Colon (tissue), 2 donors: Measurements from ENCODE around the gene EYA2.
"Not testable (repeated sequence)": the region's sequence is repeated elsewhere in the genome, so short reads cannot be mapped to it uniquely, and the experiment has no call there.

Experiments
- FAIRE-seq: peaks from 2 replicates; lab custom pipeline; 2012; peaks lifted over from hg19 to GRCh38; lab: Jason Lieb, UNC
- donor health status: control.
- donor health status: control.

EYA2 gene

DNA sequence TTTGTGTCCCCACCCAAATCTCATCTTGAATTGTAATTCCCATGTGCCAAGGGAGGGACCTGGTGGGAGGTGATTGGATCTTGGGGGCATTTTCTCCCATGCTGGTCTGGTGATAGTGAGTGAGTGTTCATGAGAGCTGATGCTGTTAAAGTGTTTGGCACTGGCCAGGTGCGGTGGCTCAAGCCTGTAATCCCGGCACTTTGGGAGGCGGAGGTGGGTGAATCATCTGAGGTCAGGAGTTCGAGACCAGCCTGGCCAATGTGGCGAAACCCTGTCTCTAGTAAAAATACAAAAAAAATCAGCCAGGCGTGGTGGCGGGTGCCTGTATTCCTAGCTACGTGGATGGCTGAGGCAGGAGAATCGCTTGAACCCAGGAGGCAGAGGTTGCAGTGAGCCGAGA is 37.8 kb downstream of the EYA2 start:
- not testable (repeated sequence) for FAIRE-seq

DNA sequence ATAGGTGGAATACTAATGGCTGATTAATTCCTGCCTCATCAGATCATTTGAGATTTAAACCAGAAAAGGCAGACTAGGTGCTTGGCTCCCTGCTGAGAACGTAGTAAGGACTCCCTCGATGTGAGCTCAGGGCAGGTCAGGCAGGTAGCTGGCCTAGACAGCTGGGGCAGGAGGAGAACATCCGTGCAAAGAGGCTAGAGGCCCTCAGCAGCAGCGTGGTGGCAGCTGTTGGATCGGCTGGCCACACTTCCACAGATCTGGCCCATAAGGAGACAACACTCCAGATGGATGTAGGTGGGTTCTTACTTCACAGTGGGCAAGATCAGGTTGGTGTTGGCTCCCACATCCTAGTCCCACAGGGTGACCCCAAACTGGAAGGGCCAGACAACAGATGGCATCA is 38.5 kb downstream of the EYA2 start:
- FAIRE-seq = no peak

DNA sequence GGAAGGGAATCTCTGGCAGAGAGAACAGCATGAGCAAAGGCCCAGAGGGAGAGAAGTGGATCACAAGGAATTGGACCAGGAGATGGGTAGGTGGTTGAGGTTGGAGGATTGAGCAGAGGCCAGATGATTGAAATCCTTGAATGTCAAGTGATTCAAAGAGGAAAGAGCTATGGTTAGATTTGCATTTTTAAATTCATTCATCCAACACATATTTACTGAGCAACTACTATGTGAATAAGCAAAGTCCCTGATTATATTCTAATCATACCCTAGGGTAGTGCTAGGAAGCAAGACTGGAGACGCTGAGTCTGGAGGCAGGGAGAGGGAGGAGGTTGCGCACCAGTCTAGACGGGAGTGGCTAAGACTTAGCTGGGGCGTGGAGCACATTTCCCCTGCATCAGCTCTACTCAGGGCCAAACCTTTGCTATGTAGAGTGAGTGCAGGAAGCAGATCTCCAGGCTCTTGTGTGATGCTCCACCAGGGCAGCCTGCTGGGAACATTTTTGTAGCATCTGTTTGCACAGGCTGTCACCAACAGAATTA is 40.2 kb downstream of the EYA2 start:
- no peak for FAIRE-seq

DNA sequence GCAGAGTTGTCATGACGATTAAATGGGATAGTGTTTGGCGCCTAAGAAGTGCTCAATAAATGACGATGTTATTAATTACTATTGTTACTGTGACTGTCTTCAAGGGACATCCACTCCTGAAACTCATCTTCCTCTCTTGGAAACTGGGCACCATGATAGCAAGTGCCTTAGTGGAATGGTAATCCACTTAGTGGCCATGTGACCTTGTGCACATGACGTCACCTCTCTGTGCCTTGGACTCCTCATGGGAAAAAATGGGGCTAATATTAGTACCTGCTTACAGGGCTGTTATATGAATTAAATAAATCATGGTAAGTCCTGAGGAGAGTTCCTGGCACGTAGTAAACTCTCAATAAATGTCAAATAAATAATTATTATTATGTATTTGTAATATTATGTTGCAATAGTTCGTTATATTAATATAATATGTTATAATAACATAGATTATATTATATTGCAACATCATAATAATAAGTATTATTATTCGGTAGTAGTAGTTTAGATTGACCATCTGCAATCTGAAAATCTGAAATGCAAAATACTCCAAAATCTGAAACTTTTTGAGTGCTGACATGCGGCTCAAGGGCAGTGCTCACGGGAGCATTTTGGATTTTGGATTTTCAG is 40.9 kb downstream of the EYA2 start:
- FAIRE-seq = no peak

DNA sequence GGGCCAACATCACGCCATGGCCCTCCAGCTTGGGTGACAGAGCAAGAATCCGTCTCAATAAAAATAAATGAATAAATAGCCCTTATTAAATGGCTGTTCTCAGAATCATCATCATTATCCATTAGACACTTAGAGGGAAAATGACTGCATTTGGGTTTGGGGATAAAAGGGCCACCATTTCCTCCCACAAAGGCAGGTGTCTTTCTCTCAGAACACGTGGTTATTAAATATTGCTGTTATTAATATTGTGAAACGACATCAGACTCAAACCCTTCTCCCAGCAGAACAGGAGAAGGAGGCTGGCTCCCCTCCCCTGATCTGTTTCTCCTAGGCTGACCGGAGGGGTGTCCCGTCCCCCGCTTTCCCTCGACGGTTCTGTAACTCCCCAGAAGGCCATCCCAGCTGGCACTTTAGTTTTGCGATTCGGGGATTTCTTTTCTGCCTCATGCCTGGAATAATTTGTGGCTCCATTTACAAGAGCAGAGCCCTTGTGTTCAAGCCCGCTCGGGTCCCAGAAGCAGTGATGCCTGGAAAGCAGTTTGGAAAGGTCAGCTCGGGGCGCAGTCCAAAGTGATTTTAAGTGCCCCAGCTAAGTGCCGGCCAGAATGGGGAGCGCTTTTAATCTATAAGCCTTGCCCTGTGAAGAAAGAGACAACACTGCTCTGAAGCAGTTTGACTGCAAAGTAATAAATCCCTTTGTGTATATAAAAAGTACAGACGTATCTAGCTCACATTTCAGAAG is 41.9 kb downstream of the EYA2 start:
- no peak for FAIRE-seq

DNA sequence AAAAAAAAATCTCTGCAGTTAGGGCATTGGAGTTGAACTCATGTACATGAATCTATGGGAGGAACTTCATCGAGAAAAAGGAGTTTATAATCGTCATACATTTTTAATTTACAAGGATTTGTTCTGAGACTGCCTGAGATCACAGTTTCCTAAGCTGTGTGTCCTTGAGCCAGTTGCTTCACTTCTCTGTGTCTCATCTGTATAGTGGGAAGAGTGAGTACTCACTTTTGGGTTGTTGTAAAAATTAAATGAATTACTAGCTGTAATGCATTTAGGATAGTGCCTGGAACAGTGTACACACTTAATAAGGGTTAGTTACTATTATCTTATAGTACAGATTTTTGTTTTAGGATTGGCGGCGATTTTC is 42.5 kb downstream of the EYA2 start:
- no peak for FAIRE-seq

DNA sequence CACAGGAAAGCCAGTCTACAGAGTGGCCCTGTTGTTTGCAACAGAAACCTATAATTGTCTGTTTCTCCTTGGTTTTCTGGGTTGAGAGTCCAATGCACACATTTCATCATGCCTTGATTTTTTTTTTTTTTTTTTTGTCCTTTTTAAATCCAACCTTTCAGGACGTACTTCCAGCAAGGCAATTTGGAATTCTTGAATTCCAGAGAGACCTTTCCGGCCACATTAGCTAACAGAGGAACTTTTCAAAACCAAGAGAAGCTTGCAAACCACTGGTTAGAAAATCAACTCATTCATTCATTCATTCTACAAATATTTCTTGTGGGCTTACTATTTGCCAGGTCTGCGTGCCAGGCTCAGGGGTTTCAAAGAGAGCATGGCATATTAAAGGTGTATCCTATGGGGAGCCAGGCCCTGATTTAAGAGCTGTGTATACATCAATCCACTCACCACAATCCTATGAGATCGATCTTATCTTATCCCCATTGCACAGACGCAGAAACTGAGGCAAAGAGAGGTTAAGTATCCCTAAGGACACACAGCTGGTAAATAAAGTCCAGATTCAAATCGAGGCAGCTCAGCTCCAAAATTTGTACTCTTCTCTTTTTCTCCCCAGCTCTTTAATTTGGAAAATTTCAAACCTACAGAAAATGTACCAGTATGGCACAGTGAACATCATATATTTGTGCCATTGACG is 43.0 kb downstream of the EYA2 start:
- no peak for FAIRE-seq

DNA sequence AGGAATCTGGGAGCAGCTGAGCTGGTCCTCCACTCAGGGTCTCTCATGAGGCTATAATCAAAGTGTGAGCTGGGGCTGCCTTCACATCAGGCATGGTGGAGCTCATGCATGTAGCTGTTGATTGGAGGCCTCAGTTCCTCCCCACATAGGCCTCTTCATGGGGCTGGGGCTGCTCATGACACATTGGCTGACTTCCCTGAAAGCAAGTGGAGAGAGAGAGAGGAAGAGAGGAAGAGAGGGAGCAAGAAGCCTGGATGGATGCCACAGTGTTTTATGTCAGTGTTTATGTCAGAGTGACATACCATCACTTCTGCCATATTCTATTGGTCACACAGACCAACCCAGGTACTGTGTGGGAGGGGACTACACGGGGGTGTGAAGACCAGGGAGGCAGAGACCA is 43.8 kb downstream of the EYA2 start:
- no peak for FAIRE-seq

DNA sequence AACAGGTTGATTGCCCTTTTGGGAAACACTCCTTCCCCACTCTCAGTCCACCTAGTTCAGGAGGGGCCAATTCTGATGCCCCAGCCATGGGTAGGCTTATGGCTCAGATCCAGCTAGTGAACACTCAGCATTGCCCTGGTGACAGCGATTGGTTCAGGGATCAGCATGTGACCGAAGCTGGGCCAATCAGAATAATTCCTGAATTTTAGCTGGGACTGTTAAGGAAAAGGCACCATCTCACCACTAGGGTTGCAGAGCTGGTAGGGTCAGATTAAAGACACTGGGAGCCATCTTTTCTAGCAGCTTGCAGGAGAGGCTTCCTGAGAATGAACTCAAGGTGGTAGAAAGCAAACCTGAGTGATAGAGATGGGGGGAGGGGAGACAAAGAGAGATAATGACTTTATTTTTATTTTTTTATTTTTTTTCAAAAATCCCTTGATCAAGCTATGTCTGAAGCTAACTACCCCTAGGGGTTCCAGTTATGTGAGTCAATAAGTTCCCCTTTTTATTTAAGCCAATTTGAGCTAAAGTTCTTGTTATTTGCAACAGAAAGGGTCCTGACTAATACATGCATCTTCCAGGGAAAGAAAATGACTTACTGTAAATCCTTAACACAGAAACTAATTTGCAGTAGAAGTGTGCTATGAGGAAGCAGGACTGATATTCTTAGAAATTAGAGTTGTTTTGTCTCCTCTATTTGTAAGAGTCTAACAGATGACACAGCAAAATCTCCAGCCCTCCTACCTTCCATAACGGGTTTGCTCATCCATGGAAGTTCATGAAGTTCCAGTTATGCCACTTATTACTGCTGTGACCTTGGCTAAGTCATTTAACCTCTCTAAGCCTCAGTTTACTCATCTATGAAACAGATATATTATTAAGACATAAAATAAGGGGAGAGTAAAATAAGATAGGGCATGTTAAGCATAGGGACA is 44.7 kb downstream of the EYA2 start:
- no peak for FAIRE-seq

DNA sequence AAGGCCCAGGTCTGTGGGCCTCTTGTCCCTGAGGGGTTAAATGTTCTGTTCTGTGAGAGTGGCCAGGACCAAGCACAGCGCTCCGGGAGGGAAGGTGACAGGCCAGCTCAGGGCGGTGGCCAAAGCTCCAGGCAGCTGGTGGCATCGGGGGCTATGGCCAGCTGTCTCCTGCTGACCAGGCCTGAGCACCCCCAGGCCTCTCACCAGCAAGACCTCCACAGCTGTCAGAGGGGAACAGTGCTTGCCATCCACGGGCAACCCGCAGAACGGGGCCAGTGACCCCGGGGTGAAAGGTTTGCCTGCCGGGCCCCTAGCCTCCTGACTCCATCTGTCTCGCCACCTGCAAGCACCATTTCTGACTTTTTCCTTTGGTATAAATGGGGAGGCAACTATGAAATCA is 46.0 kb downstream of the EYA2 start:
- FAIRE-seq = no peak

DNA sequence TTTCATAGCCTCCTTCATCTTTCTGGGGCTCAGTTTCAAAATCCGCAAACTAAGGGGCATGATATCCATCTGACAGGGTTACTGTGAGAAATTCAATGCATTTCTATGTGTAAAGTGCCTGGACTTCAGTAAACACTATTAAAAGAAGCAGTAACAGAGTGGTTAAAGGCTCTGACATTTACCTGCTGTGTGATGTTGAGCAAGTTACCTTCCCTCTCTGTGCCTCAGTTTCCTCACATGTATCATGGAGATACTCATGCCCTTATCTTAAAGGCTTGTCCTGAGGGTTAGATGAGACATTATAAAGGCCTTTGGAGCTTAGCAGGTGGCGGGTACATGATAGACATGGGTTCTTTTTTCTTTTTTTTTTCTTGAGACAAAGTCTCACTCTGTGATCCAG is 46.8 kb downstream of the EYA2 start:
- FAIRE-seq = no peak

DNA sequence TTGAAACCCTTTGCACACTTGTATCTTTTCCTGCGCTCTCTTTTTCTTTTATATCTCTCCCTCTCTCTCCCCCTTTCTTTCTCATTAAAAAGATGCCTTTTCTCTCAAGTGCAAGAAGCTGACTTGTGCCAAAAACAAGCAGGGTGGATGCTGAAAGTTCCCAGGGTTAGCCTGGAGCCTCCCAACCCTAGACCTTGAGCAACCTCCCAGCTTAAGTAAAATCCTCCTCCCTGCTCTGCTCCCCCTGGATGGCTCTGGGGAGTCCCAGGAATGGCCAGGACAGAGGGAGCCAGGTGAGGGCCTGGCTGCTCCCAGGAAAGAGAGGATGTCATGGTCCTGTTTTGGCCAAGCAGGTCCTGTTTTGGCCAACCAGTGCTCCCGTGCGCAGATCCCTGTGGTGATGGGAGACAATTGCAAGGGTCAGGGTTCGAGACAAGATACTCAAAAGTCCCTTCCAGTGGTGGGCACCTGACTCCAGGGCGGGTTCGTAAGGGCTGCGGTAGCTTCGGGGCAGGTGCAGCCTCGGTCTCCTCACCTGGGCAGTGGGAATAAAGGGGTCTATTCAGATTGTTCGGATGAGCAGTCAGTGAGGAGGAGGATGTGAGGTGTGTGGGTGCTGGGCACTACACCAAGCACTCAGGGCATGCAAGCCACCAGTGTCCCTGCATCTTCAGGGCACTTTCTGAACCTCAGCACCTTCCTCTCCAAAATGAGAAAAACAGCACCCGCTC is 49.4 kb downstream of the EYA2 start:
- no peak for FAIRE-seq

DNA sequence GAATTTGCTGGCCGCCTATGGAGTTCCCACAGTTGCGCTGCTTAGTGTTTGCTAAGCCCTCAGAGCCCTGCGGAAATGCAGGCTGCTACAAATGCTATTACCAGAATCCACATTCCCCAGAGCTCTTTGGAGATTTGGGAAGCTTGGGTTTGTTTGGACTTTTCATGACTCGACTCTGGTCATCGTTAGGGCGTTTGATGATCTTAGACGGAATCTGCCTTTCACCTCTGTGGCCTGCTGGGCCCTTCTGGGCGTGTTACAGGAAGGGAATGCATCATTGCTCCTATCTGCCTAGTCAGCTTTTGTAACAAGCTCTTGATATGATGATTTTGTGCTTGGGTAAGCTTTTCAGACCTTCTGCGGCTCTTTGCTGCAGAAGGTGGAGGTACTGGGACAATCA is 50.8 kb downstream of the EYA2 start:
- FAIRE-seq = no peak

DNA sequence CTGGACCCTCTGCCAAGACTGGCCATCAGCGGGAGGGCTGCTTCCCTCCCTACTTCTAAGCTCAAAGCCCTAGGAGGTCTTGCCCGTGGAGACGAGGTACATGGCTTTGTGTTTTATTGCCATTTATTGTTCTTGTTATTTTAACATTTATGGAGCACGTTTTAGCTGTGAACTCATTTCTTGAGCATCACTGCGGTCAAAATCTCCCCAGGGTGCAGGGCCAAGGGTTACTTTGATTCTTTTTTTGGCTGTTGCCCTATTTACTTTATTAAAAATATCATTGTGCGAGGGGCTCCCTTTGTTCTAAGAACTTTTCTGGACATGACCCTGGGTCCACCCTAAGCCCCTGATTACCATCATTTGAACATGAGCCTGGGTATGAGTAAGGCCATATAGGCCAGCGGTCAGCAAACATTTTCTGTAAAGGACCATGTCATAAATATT is 51.6 kb downstream of the EYA2 start:
- FAIRE-seq = no peak

DNA sequence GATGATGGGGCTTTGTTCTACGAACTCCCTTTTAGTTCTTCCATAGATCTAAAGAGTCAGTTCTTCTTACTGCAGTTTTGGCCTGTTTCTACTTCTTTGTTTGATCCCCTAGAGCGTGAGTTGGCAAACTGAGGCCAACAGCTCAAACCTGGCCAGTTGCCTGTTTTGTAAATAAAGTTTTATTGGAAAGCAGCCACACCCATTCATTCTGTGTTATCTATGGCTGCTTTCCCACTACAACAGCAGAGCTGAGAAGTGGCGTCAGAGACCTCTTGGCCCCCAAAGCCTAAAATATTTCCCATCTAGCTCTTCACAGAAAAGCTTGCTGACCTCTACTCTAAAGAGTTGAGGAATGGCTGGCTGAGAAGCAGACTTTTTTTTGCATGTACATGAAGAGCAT is 52.2 kb downstream of the EYA2 start:
- no peak for FAIRE-seq

DNA sequence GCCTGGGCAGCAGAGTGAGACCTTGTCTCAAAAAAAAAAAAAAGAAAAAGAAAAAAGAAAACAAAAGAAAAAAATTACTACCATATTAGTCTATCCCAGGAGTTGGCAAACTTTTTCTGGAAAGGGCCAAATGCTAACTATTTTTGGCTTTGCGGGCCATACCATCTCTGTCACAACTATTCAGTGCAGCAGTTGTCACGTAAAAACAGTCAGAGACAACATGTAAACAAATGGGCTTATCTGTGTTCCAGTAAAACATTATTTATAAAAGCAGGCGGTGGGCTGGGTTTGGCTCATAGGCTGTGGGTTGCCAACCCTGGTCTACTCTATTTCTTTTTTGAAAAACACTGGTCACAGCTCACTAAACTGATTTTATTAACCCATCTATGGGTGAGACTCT is 53.4 kb downstream of the EYA2 start:
- no peak for FAIRE-seq

DNA sequence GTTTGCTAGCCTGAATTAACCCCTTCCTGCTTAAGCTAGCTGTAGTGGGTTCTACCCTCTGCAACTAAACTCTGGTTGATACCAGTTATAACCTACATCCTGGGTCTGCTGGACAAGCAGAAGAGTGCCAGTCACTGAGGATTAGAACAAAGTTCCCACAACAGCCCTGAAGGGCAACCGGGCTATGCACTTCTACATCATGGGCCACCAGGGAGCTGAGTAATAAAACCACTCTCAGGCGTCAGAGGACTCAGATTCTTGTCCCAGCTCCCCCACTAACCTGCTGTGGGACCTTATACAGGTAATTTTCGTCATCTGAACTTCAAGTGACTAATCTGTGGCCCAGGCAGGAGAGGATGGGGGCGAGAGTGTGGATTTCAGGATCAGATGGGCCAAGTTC is 56.8 kb downstream of the EYA2 start:
- no peak for FAIRE-seq

DNA sequence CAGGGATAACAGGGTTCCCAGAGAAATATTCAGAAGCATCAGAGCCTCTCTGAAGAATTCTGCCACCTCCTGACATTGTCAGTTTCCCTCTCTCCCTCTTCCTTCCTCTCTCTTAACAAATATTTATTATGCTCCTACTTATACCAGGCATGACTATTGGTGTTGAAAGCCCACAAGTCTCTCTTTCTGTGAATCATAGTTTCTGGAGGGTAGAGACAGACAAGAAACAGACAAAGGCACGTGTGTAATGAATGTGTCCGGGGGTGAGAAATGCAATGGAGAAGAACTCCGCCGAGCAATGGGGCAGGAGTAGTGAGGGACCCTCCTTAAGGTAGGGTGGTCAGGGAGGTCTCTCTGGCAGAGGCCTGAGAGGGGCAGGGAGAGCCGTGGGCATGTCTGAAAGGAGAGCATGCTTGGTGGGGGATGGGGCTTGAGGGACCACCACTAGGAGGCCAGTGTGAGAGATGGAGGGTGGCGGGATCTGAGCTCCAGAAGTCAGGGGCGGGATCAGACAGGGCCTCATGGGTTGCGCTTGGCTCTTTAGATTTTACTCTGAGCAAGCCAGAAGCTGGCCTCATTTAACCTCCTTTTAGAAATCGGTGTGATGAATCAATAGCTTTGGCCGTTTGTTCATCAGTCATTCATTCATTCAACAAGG is 57.3 kb downstream of the EYA2 start:
- FAIRE-seq = no peak

DNA sequence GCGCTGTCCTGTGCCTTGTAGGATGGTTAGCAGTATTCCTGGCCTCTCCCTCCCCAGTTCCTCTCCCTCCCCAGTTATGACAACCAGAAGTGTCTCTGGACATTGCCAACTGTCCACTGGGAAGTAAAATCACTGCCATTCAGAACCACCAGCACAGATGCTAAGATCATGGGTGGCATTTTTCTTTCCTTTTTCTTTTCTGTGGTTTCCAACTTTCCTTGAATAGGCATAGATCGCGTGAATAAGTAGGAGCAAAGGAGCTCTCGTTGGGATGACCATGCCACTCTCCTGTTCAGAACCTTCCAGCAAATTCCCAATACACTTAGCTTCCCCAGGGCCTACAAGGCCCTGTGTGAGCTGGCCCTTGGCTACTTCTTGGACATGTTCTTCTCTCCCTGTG is 59.0 kb downstream of the EYA2 start:
- FAIRE-seq = no peak

DNA sequence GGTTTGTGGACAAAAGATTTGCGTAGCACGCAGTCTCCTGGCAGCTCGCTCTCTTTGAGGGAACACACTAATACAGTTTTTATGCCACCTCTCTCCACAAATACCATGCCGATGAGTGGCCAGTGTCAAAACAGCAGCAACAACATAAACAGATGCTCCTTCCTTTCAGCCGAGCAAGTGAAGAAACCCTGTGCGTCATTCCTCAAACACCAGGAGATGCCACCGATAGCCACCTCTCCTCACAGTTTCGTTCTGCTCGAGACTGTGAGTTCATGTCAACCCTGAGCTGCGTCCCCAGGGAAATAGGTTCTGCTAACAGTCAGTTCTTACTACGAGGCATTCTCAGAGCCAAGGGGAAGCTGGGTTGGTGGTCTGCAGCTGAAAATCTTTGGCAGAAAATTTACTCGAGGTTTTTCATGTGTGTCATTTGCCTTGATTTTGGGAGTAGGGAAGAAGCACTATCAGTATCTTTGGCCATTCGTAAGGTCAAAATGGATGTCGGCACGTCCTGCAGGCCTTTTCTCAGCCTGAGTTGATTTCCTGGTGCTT is 59.9 kb downstream of the EYA2 start:
- no peak for FAIRE-seq
